SW 1271 (cell line): ENCODE data around the gene CMYA5.

Source experiments
- DNase-seq, 2 experiments: peaks; one replicate each; lab custom pipeline; 2025; lab: John Stamatoyannopoulos, UW

Gene CMYA5

DNA sequence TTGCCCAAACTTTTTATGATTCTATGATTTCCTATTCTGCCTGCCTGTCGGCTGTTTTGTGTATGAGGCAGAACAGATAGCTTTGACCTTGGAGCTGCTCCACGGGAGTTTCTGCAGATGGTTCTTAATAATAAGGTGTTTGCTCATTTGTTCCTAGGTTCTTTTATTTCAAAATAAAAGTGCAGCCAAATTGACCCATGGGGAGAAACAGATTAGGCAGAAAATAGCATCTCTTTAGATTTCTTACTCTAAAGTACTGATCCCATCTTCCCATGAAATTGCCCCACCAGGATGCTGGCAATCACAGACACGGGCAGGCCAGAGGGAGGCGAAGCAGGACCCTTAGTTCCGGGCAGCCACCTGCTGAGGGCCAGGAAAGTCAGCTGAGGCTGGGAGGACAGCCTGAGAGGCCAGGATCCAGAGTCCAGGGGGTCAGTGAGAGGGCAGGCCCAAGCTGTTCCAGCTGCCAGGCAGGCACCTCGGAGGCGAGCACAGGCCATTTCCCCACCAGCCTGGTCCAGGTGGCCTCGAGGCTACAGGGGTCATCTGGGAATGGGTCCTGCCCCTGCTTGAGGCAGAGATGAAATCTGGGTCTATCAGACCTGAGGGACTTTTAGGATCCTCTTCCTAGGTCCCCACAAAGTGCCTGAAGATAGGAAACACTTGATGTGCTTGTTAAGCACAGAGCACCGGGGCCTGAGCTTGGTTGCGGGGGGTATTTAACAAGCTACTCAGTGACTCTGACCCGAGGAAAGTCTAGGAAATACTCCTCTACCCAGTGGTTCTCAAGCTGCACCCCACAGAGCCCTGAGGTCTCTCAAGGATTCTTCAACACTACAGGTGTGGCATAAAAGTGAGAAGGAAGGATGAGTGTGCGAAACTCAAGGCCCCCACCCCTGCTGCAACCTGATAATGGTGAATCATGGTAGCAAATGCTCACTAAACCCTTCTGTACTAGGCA is 145.4 kb downstream of the CMYA5 start:
- no peak for DNase-seq

DNA sequence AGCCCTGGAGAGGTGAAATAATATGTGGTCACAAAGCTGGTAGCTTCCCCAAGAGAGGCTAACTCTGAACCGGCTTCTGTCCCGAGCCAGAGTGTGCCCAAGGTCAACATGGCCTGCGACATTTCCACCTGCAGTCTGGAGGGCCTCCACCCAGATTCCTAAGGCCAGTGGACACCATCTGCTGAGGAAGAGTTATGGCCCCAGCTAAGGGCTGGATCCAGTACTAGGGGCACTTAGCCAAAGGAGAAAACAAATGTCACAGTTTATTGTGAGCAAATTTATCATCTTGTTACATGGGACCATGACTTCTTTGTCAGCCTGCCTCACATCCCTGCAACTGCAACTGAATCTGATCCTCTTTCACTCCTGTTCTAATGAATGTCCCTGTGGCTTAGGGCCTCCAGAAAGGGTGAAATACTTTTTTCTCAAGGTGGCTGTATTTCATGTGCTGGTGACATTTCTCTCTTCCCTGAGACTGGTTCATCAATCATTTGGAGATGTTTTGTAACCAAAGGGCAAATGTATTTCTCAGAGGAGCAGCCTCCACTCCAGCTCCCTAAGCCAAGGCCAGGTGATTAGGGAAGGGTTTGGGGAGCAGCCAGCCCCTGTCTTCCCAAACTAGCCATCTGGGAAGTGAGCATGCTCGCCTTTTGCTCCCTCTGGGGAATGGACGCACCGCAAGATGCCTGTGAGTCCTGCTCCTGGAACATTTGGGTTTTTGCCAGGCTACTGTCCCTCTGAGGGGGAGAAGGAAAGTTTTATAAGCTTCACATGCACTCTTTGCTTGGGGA is 148.3 kb downstream of the CMYA5 start:
- DNase-seq: no peak

DNA sequence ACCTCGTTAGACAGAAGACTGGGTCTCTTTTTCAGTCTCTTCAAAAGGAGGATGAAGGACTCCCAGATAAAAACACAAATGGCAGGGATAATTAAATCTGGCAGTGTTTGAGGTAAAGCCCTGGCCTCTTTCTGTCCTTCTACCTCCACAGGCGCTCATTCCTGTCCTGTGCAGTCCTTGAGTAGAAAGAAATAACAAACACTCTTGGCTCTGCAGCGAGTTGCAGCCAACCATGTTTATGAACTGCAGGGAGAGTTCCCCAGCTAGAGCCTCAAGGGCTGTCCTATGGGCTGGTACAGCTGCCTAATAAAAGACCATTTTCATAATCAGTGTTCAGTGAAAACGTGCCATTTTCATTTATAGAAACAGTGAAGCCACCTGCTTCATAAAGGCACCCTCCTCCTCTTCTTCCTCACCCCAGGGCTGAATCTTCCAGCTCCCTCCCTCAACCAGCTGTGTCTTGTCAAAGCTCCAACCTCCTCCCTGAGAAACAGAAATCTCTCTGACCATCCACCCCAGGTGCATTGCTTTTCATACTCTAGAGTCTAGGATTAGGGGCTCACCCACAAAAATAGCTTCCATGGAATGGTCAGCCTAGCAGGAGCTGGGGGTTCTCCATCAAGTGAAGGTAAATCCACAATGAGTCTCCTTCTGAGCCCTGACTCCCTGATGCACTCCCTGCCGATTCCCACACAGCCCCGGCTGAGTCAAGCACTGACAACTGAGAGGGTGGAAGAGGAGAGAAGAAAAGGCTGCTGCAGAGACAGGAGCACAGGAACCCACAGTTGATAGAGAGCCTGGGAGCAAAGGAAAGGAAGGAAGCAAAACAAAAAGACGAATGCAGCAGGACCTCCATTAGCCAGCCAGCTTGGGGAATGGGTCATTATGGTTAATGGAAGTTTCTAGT is 150.7 kb downstream of the CMYA5 start:
- no peak for DNase-seq

DNA sequence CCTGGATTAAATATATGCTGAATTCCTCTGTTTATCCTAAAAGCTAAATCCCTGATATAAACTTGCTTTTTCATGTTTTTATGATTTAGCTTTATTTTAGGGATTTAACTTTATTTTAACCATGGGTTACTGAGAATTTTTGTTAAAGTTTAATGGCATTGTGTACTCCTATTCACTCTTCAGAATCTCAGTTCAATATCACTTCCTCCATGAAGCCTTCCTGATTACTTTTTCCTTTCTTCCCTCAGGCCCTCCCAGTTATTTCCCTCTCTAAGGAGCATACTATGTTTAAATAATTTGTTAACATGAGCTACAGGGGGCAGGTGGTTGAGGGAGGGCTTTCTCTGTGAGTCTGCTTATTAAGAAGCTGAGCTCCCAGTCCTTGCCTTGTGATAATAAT is 151.5 kb downstream of the CMYA5 start:
- no peak for DNase-seq

DNA sequence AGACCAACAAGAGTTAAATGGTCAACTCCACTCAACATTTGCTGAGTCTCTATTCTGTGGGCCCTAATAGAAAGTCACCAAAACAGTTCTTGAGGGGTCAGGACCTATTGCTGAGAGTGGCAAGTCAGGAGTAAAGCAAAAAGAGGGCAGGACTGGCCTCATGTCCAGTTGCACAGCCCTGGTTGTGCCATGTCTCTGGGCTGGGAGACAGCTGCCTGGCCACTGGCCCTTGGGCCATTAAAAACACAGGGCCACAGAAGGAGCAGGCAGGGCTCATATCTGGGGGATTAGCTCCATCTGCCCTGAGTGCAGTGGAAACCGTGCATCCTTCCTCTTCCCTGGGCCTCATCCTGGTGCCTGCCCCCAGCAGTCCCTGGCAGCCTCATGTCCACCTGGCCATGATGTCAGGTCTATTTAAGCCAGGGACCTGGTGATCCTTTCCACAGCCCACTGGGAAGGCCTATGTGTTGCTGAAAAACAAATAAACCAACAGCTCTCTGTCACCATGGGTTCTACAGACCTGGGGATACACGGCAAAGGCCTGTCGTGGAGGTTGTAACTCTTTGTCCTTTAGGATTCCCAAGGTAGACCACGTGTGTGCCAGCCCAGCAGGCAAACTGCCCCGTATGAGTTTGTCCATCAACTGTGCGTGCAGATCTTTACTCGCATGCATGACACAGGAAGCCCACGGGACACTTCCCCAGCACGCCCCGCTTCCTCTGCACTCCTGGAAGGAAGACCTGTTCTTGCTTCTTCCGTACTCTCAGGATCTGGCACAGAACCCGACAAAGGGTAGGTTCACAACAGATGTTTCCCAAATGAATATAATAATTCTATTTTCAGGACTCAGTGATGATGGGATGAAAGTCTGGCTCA is 152.6 kb downstream of the CMYA5 start:
- no peak for DNase-seq

DNA sequence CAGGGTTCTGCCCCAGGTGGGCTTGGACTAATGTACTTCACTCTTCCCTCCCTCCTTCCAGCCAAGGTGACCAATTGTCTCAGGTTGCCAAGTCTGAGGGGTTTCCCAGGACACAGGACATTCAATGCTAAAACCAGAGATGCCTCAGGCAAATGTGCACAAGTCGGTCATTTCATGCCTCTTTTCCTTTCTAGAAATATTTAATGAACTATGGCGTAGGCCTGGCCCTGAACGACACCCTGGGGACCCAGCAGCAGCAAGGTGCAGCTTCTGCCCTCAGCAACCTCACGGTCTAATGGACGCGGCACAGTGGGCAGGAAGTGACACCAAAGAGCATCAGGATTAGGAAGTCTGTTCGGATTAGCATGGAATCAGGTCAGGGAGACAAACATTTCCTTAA is 153.4 kb downstream of the CMYA5 start:
- DNase-seq: no peak

DNA sequence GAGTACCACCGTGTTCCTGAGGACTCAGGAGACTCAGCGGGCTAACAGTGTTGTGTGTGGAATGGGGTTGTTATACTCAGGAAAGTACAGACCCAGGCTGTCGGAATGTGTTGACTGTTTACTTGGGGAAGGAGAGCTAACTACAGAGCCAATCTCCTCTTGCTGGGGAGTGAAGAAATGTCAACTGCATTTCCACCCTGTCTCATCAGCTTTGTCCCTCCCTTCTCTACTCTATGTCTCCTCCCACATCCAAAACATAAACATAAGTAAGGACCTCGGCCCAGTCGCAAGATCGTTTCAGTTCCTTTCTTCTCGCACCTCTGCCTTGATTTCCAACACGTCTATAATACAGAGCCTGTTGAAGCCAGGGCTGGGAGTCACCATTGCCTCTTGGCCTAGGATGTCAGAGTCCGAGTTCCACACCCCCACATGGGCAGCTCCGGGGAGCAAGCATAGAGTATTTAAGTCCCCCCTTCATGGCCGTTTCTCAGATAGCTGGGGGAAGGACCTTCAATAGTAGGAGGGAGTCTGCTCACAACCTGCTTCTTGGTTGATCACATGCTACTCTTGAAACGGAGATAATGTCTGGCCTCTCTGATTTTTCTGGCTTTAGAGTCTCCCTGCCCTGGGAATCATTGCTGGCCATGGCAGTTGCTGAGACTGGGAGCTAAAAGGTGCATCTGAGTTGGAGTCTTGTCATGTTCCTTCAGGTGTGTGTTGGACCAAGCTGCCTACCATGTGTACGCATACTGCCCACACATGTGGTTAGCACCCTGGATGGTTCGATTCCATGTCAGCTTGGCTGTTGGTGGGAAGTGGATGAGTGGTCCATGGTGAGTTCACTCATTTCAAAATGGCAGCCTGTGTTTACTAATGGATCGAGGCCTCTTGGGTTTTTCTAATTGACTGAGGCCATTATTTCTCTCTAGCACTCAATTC is 154.1 kb downstream of the CMYA5 start:
- DNase-seq: no peak

DNA sequence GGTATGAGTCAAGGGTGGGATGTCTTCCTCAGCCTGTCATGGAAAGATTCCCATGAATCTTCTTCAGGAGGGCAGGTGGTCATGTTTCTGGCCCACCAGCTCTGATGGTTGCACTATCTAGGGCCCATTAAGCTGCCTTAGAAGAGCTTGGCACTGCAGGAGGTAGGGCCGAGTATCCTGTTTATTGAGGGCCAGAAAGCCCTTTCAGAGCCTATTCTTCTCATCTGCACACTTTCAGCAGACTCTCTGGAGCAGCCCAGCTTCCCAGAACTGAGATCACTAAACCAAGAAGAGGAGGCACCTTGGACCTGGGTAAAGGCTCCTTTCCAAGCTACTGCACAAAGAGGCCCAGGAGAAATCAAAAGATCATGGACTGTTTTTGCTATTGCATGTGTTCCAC is 154.9 kb downstream of the CMYA5 start:
- DNase-seq: no peak

DNA sequence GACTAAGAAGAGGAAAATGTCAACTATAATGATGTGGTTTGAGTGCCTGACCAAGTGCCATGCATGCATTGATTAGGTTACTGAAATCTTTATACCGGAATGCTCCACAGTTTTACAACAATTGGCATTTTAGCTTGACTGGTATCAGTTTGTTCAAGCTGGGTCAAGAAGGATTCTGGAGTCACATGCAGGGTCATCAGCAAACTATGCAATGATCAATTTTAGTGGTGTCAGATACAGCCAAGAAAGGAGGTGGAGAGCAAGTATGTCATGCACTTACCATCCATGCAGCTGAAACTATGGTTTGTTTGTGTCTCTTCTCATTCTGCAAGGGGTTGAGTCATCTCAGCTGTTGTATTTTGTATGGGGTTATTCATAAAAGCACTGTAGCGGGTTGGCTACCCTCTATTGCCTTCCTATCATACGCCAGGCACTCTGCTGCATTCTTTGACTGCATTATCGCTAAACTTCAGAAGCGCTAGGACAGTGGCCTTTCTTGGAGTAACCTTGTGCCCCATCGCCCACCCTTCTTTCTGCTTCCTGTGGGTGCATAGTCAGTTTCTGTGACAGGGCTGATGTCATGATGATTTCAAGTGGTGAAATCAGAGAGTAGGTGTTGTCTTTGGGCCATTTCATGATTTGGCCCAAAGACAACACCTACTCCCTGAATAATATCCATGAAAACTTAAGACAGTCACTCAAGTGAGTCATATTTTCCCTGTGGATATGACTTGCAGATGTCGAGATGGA is 156.0 kb downstream of the CMYA5 start:
- no peak for DNase-seq

DNA sequence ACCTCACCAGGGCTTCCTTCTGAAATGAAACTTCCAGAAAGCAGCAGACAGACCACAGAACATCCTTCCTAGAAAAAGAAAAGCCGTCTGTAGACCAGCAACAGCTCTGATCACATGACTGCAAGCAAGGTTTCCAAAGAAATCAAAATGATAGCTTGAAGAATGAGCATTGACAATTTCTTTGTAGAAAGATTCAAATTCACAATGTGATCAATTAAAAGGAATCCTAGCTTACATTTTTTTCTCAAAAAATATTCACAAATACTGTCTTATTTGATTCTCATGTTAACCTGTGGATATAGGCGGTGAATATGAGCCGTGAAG is 156.5 kb downstream of the CMYA5 start:
- DNase-seq: no peak

DNA sequence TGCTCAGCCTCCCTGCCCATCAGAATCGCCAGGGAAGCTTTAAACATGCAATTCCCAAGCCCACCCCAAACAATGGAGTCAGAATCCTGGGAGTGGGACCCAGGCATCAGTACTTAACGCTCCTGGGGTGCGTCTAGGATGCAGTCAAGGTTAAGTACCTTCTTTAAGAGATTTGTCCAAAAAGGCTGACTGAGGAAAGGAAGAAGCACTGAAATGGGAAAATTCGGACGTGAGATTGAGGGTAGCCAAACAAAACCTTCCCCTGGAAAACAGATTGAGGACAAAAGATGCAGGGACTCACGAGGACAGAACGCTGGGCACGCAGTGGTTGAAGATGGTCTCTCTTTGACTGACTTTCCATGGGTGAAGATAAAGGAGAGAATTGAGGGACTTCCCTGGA is 157.9 kb downstream of the CMYA5 start:
- no peak for DNase-seq

DNA sequence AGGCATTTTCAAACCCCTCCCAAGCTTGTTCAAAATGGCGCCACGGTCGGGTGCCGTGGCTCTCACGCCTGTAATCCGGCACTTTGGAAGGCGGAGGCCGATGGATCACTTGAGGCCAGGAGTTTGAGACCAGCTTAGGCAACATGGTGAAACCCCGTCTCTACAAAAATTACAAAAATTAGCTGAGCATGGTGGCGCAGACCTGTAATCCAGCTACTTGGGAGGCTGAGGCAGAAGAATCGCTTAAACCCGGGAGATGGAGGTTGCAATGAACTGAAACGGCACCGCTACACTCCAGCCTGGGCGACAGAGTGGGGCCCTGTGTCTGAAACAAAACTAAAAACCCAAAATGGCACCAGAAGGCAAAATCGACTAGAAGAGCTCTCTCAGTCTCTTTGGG is 159.4 kb downstream of the CMYA5 start:
- DNase-seq: no peak
